RWPE2 (cell line): ENCODE results near the gene CACNA1A.

Experiments used
- ATAC-seq: fragments of 200-7000 bp; cut with Tn5 transposase; 3 replicates; pipeline ENCODE4 v1.9.1; 2021; ENCODE audit warnings: low read depth
- DNase-seq: peaks from one replicate; pipeline ENCODE4 v3.0.0-alpha.2; 2020; ENCODE audit warnings: low spot score
- H3K27ac ChIP-seq: fragments of 450-650 bp; 2 replicates; pipeline ENCODE4 v1.5.1; 2017; ENCODE audit warnings: mild to moderate bottlenecking; ENCODE audit not compliant: poor library complexity, severe bottlenecking
- H3K27me3 ChIP-seq: fragments of 250-450 bp; sonication (Bioruptor Pico); 2 replicates; pipeline ENCODE4 v1.5.1; 2021; ENCODE audit warnings: mild to moderate bottlenecking, moderate library complexity; ENCODE audit not compliant: insufficient read depth, poor library complexity, severe bottlenecking
- H3K36me3 ChIP-seq: fragments of 250-450 bp; sonication (Bioruptor Pico); 2 replicates; pipeline ENCODE4 v1.5.1; 2020; ENCODE audit warnings: low read depth, mild to moderate bottlenecking, moderate library complexity
- H3K4me1 ChIP-seq: fragments of 250-450 bp; sonication (Bioruptor Pico); 2 replicates; pipeline ENCODE4 v1.5.1; 2021; ENCODE audit warnings: mild to moderate bottlenecking, moderate library complexity; ENCODE audit not compliant: insufficient read depth, poor library complexity, severe bottlenecking
- H3K4me3 ChIP-seq: fragments of 250-450 bp; sonication (Bioruptor Pico); 2 replicates; pipeline ENCODE4 v1.5.1; 2021; ENCODE audit warnings: mild to moderate bottlenecking, moderate library complexity; ENCODE audit not compliant: severe bottlenecking
- H3K9me3 ChIP-seq: fragments of 250-450 bp; sonication (Bioruptor Pico); 2 replicates; pipeline ENCODE4 v1.5.1; 2021; ENCODE audit warnings: mild to moderate bottlenecking, moderate library complexity; ENCODE audit not compliant: severe bottlenecking
- TF ChIP-seq, protein P1 (sequence below): fragments of 450-650 bp; IDR thresholded peaks from one replicate; pipeline ENCODE4 v1.5.1; 2017; ENCODE audit warnings: mild to moderate bottlenecking, moderate library complexity; ENCODE audit not compliant: poor library complexity, severe bottlenecking

Gene CACNA1A

DNA sequence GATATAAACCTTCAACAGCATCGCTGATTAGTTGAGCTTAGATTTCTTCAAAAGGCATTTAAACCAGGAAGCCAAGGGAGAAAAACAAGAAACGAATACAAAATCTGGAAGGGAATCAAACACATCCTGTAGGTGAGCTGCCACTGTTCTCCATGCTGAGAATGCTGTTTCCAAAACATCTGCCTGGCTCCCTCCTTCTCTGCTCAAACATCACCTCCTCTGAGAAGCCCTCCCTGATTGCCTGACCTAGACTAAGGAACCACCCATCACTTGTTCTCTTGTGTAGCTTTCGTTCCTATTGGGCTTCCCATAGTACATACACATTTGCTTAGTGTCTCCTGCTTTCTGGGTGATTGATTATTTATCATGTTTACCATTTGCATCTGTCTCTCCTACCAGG is 152.7 kb downstream of the CACNA1A start:
- Histone ChIP-seq H3K9me3 (peaks cover 5% of the 10 kb centered on the region), H3K27ac (no peak overlapping the region), H3K36me3 (no peaks in the 10 kb centered on the region), H3K27me3 (no peaks in the 10 kb centered on the region), H3K4me1 (no peaks in the 10 kb centered on the region), H3K4me3 (no peak overlapping the region)
- TF ChIP-seq, protein P1, sequence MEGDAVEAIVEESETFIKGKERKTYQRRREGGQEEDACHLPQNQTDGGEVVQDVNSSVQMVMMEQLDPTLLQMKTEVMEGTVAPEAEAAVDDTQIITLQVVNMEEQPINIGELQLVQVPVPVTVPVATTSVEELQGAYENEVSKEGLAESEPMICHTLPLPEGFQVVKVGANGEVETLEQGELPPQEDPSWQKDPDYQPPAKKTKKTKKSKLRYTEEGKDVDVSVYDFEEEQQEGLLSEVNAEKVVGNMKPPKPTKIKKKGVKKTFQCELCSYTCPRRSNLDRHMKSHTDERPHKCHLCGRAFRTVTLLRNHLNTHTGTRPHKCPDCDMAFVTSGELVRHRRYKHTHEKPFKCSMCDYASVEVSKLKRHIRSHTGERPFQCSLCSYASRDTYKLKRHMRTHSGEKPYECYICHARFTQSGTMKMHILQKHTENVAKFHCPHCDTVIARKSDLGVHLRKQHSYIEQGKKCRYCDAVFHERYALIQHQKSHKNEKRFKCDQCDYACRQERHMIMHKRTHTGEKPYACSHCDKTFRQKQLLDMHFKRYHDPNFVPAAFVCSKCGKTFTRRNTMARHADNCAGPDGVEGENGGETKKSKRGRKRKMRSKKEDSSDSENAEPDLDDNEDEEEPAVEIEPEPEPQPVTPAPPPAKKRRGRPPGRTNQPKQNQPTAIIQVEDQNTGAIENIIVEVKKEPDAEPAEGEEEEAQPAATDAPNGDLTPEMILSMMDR: no peak
- ATAC-seq (no peak), DNase-seq (no peak)

DNA sequence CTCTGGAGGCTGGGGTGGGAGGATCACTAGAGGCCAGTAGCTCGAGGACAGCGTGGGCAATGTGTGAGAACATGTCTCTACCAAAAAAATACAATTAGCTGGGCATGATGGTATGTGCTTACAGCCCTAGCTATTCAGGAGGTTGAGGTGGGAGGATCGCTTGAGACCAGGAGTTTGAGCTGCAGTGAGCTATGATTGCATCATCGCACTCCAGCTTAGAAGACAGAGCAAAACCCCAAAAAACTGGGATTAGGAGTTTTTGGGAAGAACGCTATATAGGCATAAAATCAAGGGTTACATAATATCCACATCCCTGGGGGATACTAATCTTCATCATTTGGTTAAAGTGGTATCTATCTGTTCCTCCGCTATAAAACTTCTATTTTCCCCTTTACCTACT is 155.5 kb downstream of the CACNA1A start:
- Histone ChIP-seq H3K36me3 (no peaks in the 10 kb centered on the region), H3K27me3 (no peaks in the 10 kb centered on the region), H3K4me3 (no peak overlapping the region), H3K27ac (no peak overlapping the region), H3K9me3 (peaks cover 5% of the 10 kb centered on the region), H3K4me1 (no peaks in the 10 kb centered on the region)
- TF ChIP-seq, protein P1: no peak
- no peak for ATAC-seq
- DNase-seq: no peak

DNA sequence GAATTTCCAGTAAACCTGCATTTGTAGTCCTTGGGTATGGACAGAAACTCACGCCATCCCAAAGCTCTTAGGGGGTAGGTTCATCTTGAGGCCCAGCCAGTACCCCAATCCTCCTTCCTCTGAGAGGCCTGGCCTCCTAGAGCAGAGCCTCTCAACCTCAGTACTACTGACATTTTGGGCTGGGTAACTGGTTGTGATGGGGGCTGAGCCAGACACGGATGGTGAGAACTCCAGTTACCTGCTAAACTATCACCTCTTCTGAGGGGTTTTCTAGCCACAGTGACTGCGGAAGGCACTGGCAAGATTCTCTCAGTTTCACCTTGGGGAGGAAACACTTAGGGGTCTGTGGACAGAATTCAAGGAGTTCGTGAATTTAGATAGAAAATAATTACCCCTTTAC is 156.2 kb downstream of the CACNA1A start:
- TF ChIP-seq, protein P1: no peak
- no peak for DNase-seq
- no peak overlapping the region for H3K27ac ChIP-seq
- H3K4me1 ChIP-seq: no peaks in the 10 kb centered on the region
- no peak for ATAC-seq
- H3K36me3 ChIP-seq: no peaks in the 10 kb centered on the region
- no peaks in the 10 kb centered on the region for H3K27me3 ChIP-seq
- no peak overlapping the region for H3K4me3 ChIP-seq
- H3K9me3 ChIP-seq: peaks cover 5% of the 10 kb centered on the region

DNA sequence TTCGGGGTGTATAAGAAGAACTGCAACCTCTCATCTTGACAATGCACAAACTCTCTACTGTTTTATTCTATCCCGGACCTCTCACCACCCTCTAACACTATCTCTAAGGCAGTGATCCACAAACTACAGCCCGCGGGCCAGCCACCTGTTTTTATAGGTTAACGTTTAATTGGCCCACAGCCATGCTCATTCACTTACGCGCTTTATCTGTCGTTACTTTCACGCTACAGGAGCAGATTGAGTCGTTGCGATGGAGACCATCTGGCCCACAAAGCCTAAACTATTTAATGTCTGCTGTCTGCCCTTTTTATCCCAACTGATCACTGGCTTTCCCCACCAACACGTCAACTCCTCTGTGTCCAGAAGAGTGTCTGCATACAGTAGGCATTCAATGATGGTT is 158.9 kb downstream of the CACNA1A start:
- peaks cover 5% of the 10 kb centered on the region for H3K9me3 ChIP-seq
- H3K36me3 ChIP-seq: no peaks in the 10 kb centered on the region
- no peak overlapping the region for H3K4me3 ChIP-seq
- no peak overlapping the region for H3K27ac ChIP-seq
- TF ChIP-seq, protein P1: no peak
- ATAC-seq (no peak), DNase-seq (no peak)
- H3K27me3 ChIP-seq: no peaks in the 10 kb centered on the region
- no peaks in the 10 kb centered on the region for H3K4me1 ChIP-seq

DNA sequence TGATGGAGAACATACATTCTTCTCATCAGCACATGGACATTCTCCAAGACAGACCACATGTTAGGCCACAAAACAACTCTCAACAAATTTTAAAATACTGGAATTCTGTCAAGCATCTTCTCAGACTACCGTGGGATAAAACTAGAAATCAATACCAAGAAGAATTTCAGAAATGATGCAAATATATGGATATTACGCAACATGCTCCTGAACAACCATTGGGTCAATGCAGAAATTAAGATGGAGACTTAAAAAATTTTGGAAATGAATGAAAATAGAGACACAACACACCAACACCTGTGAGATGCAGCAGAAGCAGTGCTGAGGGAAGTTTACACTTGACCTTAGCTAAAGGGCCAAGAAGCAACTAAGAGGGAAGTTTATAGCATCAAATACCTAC is 162.8 kb downstream of the CACNA1A start:
- H3K36me3 ChIP-seq: no peaks in the 10 kb centered on the region
- H3K4me1 ChIP-seq: no peaks in the 10 kb centered on the region
- no peaks in the 10 kb centered on the region for H3K27me3 ChIP-seq
- H3K9me3 ChIP-seq: no peaks in the 10 kb centered on the region
- no peak overlapping the region for H3K4me3 ChIP-seq
- H3K27ac ChIP-seq: no peak overlapping the region
- DNase-seq (no peak), ATAC-seq (no peak)
- TF ChIP-seq, protein P1: no peak
